Measurements from ENCODE around the gene ZNF324.
A peak's percentile ranks its signal among the peaks of the same experiment; 100 is the strongest.
"Not testable (repeated sequence)": the region's sequence is repeated elsewhere in the genome, so short reads cannot be mapped to it uniquely, and the experiment has no call there.

Gene ZNF324

GRCh38 chr19:58471736-58472135 lies 4.9 kb downstream of the ZNF324 start:
- no peak for DNase-seq (ENCODE audit: low spot score)

- no peak for DNase-seq (ENCODE audit: low spot score)
Measured at GRCh38 chr19:58473775-58474174, 6.9 kb downstream of the ZNF324 start.

- no peak for DNase-seq (ENCODE audit: low spot score)
Measured at GRCh38 chr19:58474291-58474996, 7.6 kb downstream of the ZNF324 start.

GRCh38 chr19:58474997-58475713 lies 8.3 kb downstream of the ZNF324 start:
- DNase-seq (ENCODE audit: low spot score): no peak

GRCh38 chr19:58475714-58476497 lies 9.0 kb downstream of the ZNF324 start, which contains the start of gene ZNF446:
TSS of gene ZNF446 (plus strand) at chr19:58476352. CDS start at chr19:58477219, 867 bp downstream.
- peak; percentile 98 for DNase-seq (ENCODE audit: low spot score)

GRCh38 chr19:58476498-58477015 lies 9.7 kb downstream of the ZNF324 start:
- peak; percentile 42 for DNase-seq (ENCODE audit: low spot score)

GRCh38 chr19:58477130-58477529 lies 10.2 kb downstream of the ZNF324 start:
- no peak for DNase-seq (ENCODE audit: low spot score)

GRCh38 chr19:58477871-58478270 lies 11.0 kb downstream of the ZNF324 start:
- no peak for DNase-seq (ENCODE audit: low spot score)

GRCh38 chr19:58479303-58479702 lies 12.4 kb downstream of the ZNF324 start:
- DNase-seq (ENCODE audit: low spot score): no peak

GRCh38 chr19:58479736-58480480 lies 13.0 kb downstream of the ZNF324 start:
- DNase-seq (ENCODE audit: low spot score): no peak

GRCh38 chr19:58480481-58480830 lies 13.6 kb downstream of the ZNF324 start:
- DNase-seq (ENCODE audit: low spot score): no peak

GRCh38 chr19:58480831-58481230 lies 14.0 kb downstream of the ZNF324 start:
- DNase-seq (ENCODE audit: low spot score): no peak

GRCh38 chr19:58482372-58482771 lies 15.5 kb downstream of the ZNF324 start:
- DNase-seq (ENCODE audit: low spot score): no peak

- no peak for DNase-seq (ENCODE audit: low spot score)
Measured at GRCh38 chr19:58483776-58484175, 16.9 kb downstream of the ZNF324 start.

GRCh38 chr19:58484349-58484748 lies 17.5 kb downstream of the ZNF324 start:
- DNase-seq (ENCODE audit: low spot score): not testable (repeated sequence)

GRCh38 chr19:58491393-58491792 lies 24.5 kb downstream of the ZNF324 start:
- no peak for DNase-seq (ENCODE audit: low spot score)

- DNase-seq (ENCODE audit: low spot score): no peak
Measured at GRCh38 chr19:58492265-58492664, 25.4 kb downstream of the ZNF324 start.

- DNase-seq (ENCODE audit: low spot score): no peak
Measured at GRCh38 chr19:58497634-58498170, 30.8 kb downstream of the ZNF324 start.

- no peak for DNase-seq (ENCODE audit: low spot score)
Measured at GRCh38 chr19:58498316-58499020, 31.6 kb downstream of the ZNF324 start.

- peak; percentile 91 for DNase-seq (ENCODE audit: low spot score)
Measured at GRCh38 chr19:58499021-58499927, 32.4 kb downstream of the ZNF324 start.
